Osteoblast (primary cell): ENCODE measurements around the gene APOE. TPM values are rescaled to one million over a fixed set of nuclear protein-coding genes. Genes with fewer than 3 reads are reported as not detected.

ENCODE experiments used
- DNase-seq: peaks from one replicate; pipeline ENCODE4 v3.0.0; 2011; ENCODE audit warnings: low spot score, mixed read lengths; ENCODE audit not compliant: insufficient read length; ENCODE audit errors: missing footprints
- H2AFZ ChIP-seq: 2 replicates; pipeline ENCODE4 v1.6.0; 2011; ENCODE audit warnings: mild to moderate bottlenecking, low read length
- H3K27ac ChIP-seq: 2 replicates; pipeline ENCODE4 v1.5.1; 2011; ENCODE audit warnings: mild to moderate bottlenecking, low read depth, low read length, moderate library complexity
- H3K27me3 ChIP-seq: 2 replicates; pipeline ENCODE4 v1.6.0; 2012; ENCODE audit warnings: mild to moderate bottlenecking, control low read depth, inconsistent platforms, low read length, moderate library complexity; ENCODE audit not compliant: insufficient read depth
- H3K36me3 ChIP-seq: 2 replicates; pipeline ENCODE4 v1.5.1; 2011; ENCODE audit warnings: mild to moderate bottlenecking, low read length, control low read depth, moderate library complexity; ENCODE audit not compliant: insufficient read depth
- H3K4me1 ChIP-seq: 2 replicates; pipeline ENCODE4 v1.5.1; 2011; ENCODE audit warnings: mild to moderate bottlenecking, low read length, control low read depth, moderate library complexity; ENCODE audit not compliant: insufficient read depth
- H3K4me2 ChIP-seq: 2 replicates; pipeline ENCODE4 v1.6.0; 2011; ENCODE audit warnings: mild to moderate bottlenecking, low read length; ENCODE audit not compliant: insufficient read depth
- H3K4me3 ChIP-seq: fragments of 200-600 bp; sonication (generic); 3 replicates; pipeline ENCODE4 v1.5.1; 2012; ENCODE audit warnings: mild to moderate bottlenecking, low read length, inconsistent platforms; ENCODE audit not compliant: insufficient read depth
- H3K79me2 ChIP-seq: 2 replicates; pipeline ENCODE4 v1.6.0; 2012; ENCODE audit warnings: mild to moderate bottlenecking, low read length, control low read depth, inconsistent platforms; ENCODE audit not compliant: insufficient read depth
- H3K9me3 ChIP-seq: 2 replicates; pipeline ENCODE4 v1.5.1; 2011; ENCODE audit warnings: low read depth, low read length, control low read depth
- H4K20me1 ChIP-seq: 2 replicates; pipeline ENCODE4 v1.6.0; 2012; ENCODE audit warnings: mild to moderate bottlenecking, low read length, control low read depth; ENCODE audit not compliant: insufficient read depth
- CTCF ChIP-seq: IDR thresholded peaks from 2 replicates; pipeline ENCODE4 v1.5.1; 2011; ENCODE audit warnings: mild to moderate bottlenecking, low read depth, low read length, moderate library complexity; ENCODE audit errors: extremely low read depth
- total RNA-seq: library from RNA; depleted of rRNA; stranded (reverse); fragments of >200 nt; gene quantifications from 2 replicates; pipeline ENCODE4 v1.2.3, GENCODE V29; 2012

Gene APOE
- total RNA-seq, 1 donor, result 44.5 TPM

GRCh38 chr19:44889830-44890365 lies 15.7 kb upstream of the APOE start:
- H3K4me2 ChIP-seq, result peak overlapping the region; percentile 92
- H3K4me1 ChIP-seq, result peaks cover 22% of the 10 kb centered on the region
- H3K27ac ChIP-seq, result peak overlapping the region; percentile 95
- peaks cover 12% of the 10 kb centered on the region for H4K20me1 ChIP-seq
- H3K36me3 ChIP-seq, result peaks cover 46% of the 10 kb centered on the region
- H2AFZ ChIP-seq, result peak overlapping the region; percentile 85
- peaks cover 31% of the 10 kb centered on the region for H3K79me2 ChIP-seq
- no peak for TF ChIP-seq CTCF
- DNase-seq, result no peak
- H3K27me3 ChIP-seq, result no peaks in the 10 kb centered on the region
- peak overlapping the region; percentile 84 for H3K4me3 ChIP-seq
- no peaks in the 10 kb centered on the region for H3K9me3 ChIP-seq

- peak overlapping the region; percentile 95 for H3K27ac ChIP-seq
- H3K27me3 ChIP-seq, result no peaks in the 10 kb centered on the region
- DNase-seq, result peak; percentile 98
- H4K20me1 ChIP-seq, result peaks cover 16% of the 10 kb centered on the region
- no peak for TF ChIP-seq CTCF
- peak overlapping the region; percentile 85 for H2AFZ ChIP-seq
- H3K4me3 ChIP-seq, result peak overlapping the region; percentile 84
- peak overlapping the region; percentile 92 for H3K4me2 ChIP-seq
- H3K79me2 ChIP-seq, result peaks cover 31% of the 10 kb centered on the region
- no peaks in the 10 kb centered on the region for H3K9me3 ChIP-seq
- H3K36me3 ChIP-seq, result peaks cover 49% of the 10 kb centered on the region
- peaks cover 22% of the 10 kb centered on the region for H3K4me1 ChIP-seq
Observed at GRCh38 chr19:44890366-44891015, 15.1 kb upstream of the APOE start.

- TF ChIP-seq CTCF, result no peak
- H3K9me3 ChIP-seq, result no peaks in the 10 kb centered on the region
- DNase-seq, result peak; percentile 100
- peak within 1 kb of the TSS; percentile 95 for H3K27ac ChIP-seq
- H4K20me1 ChIP-seq, result peaks cover 16% of the 10 kb centered on the region
- peak within 1 kb of the TSS; percentile 85 for H2AFZ ChIP-seq
- no peaks in the 10 kb centered on the region for H3K27me3 ChIP-seq
- H3K4me1 ChIP-seq, result peaks cover 22% of the 10 kb centered on the region
- H3K4me3 ChIP-seq, result peak within 1 kb of the TSS; percentile 89
- H3K36me3 ChIP-seq, result peaks cover 51% of the 10 kb centered on the region
- peaks cover 37% of the 10 kb centered on the region for H3K79me2 ChIP-seq
- peak within 1 kb of the TSS; percentile 100 for H3K4me2 ChIP-seq
Observed at GRCh38 chr19:44891016-44891882, 14.3 kb upstream of the APOE start, which contains the start of gene TOMM40. TOMM40 (plus strand) TSS chr19:44891254; CDS start chr19:44891416, 162 bp downstream.

- H3K27ac ChIP-seq, result no peak overlapping the region
- H3K9me3 ChIP-seq, result no peaks in the 10 kb centered on the region
- peaks cover 22% of the 10 kb centered on the region for H3K4me1 ChIP-seq
- H3K79me2 ChIP-seq, result peaks cover 47% of the 10 kb centered on the region
- H3K4me3 ChIP-seq, result no peak overlapping the region
- no peak for TF ChIP-seq CTCF
- peaks cover 53% of the 10 kb centered on the region for H3K36me3 ChIP-seq
- no peaks in the 10 kb centered on the region for H3K27me3 ChIP-seq
- no peak overlapping the region for H2AFZ ChIP-seq
- peaks cover 16% of the 10 kb centered on the region for H4K20me1 ChIP-seq
- peak; percentile 71 for DNase-seq
- peak overlapping the region; percentile 100 for H3K4me2 ChIP-seq
Observed at GRCh38 chr19:44892932-44893331, 12.7 kb upstream of the APOE start.
